HL-60 (cell line): ENCODE results near the gene ECI2.

Experiments
- POLR2AphosphoS5 ChIP-seq: IDR thresholded peaks from 2 replicates; pipeline ENCODE4 v1.6.1; 2012; ENCODE audit warnings: low read depth
- TF ChIP-seq, protein P1 (sequence below): IDR thresholded peaks from one replicate; pipeline ENCODE4 v1.5.1; 2011; ENCODE audit warnings: low read length, control low read depth, inconsistent platforms; ENCODE audit not compliant: insufficient read depth

DNA sequence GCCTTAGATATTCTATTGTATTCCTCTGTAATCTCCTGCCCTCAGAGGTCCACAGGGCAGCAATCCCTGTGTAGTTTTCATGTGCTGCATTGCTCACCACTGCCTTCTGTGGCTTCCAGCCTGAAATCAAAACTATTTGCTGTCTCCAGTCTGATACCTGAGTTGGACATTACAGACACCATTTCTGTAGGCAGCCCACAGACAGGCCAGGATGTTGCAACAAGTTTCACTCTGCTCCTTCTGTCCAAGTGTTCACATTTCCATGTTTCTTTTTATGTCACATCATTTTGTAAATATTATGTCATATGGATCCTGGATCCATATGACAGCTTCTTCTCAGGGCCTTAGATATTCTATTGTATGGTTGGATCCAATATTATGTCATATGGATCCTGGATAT is 21.7 kb downstream of the ECI2 start:
- TF ChIP-seq, protein P1, sequence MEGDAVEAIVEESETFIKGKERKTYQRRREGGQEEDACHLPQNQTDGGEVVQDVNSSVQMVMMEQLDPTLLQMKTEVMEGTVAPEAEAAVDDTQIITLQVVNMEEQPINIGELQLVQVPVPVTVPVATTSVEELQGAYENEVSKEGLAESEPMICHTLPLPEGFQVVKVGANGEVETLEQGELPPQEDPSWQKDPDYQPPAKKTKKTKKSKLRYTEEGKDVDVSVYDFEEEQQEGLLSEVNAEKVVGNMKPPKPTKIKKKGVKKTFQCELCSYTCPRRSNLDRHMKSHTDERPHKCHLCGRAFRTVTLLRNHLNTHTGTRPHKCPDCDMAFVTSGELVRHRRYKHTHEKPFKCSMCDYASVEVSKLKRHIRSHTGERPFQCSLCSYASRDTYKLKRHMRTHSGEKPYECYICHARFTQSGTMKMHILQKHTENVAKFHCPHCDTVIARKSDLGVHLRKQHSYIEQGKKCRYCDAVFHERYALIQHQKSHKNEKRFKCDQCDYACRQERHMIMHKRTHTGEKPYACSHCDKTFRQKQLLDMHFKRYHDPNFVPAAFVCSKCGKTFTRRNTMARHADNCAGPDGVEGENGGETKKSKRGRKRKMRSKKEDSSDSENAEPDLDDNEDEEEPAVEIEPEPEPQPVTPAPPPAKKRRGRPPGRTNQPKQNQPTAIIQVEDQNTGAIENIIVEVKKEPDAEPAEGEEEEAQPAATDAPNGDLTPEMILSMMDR: no peak
- TF ChIP-seq POLR2AphosphoS5: no peak
